CD4-positive, alpha-beta T cell treated with Interleukin-1 beta for 1 hour (primary cell): ENCODE results near the gene PDS5A.
"Not testable (repeated sequence)": the region's sequence is repeated elsewhere in the genome, so short reads cannot be mapped to it uniquely, and the experiment has no call there.

Experiments
- DNase-seq, 2 donors: peaks; one replicate each; pipeline ENCODE4 v3.0.0-alpha.2; 2020 to 2022

PDS5A gene, protein sequence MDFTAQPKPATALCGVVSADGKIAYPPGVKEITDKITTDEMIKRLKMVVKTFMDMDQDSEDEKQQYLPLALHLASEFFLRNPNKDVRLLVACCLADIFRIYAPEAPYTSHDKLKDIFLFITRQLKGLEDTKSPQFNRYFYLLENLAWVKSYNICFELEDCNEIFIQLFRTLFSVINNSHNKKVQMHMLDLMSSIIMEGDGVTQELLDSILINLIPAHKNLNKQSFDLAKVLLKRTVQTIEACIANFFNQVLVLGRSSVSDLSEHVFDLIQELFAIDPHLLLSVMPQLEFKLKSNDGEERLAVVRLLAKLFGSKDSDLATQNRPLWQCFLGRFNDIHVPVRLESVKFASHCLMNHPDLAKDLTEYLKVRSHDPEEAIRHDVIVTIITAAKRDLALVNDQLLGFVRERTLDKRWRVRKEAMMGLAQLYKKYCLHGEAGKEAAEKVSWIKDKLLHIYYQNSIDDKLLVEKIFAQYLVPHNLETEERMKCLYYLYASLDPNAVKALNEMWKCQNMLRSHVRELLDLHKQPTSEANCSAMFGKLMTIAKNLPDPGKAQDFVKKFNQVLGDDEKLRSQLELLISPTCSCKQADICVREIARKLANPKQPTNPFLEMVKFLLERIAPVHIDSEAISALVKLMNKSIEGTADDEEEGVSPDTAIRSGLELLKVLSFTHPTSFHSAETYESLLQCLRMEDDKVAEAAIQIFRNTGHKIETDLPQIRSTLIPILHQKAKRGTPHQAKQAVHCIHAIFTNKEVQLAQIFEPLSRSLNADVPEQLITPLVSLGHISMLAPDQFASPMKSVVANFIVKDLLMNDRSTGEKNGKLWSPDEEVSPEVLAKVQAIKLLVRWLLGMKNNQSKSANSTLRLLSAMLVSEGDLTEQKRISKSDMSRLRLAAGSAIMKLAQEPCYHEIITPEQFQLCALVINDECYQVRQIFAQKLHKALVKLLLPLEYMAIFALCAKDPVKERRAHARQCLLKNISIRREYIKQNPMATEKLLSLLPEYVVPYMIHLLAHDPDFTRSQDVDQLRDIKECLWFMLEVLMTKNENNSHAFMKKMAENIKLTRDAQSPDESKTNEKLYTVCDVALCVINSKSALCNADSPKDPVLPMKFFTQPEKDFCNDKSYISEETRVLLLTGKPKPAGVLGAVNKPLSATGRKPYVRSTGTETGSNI (N-terminal part only)

DNA sequence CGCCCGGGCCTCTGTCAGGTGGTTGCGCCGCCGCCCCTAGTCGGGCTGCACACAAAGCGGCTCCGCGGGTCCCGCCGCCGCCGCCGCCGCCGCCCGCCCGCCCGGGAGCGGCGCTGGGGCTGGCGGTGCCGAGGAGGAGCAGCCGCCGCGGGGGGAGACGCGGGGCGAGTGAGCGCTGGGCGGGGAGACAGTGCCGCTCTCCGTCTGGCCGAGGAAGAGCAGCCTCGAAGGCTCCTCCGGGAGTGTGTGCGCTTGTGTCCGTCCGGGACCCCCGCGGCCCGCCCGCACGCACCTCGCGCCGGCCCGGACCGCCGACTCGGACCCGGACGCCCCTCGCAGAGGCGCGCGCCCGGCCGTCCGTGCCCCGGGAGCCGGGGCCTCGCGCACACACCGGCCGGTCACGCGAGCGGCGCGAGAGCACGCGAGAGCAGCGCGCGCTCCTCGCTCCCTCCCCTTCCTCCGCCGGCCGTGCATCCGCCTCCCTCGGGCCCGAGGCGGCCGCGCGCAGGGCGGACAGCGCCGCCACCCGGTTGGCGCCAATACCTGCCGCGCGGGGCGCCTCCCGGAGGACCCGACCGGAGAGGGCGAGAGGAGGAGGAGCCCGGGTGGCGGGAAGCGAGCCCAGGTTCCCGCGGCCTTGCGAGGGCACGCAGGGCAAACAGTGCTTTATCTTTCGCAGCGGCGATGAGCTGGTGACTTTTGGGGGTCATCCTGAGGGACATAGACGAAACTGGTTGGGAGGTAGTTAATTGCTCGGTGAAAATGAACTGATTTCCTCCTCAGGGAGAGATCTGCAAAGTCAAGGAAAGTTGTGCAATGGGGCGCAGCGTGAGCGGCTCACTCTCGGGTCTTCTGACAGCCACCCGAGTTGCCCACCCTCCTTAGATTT lies at the start of gene PDS5A:
Gene PDS5A (minus strand): TSS at position 423 of the 889 bp plus-strand sequence. CDS start 1,334 bp downstream, outside the sequence.
- peak; percentile 90 to 92 for DNase-seq

DNA sequence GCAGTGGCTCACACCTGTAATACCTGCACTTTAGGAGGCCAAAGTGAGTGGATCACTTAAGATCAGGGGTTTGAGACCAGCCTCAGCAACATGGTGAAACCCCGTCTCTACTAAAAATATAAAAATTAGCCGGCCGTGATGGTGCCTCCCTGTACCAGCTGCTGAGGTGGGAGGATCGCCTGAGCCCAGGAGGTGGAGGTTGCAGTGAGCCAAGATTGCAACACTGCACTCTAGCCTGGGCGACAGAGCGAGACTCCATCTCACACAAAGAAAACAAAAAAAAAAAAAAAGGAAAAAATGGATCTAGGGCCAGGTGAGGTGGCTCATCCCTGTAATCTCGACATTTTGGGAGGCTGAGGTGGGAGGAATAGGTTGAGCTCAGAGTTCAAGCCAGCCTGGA lies 46.3 kb upstream of the PDS5A start:
- DNase-seq = not testable (repeated sequence)

DNA sequence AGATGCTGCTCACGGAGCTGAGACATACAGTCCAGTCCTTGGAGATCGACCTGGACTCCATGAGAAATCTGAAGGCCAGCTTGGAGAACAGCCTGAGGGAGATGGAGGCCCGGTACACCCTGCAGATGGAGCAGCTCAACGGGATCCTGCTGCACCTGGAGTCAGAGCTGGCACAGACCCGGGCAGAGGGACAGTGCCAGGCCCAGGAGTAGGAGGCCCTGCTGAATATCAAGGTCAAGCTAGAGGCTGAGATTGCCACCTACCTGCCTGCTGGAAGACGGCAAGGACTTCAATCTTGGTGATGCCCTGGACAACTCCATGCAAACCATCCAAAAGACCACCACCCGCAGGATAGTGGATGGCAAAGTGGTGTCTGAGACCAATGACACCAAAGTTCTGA lies 43.4 kb upstream of the PDS5A start:
- not testable (repeated sequence) for DNase-seq

DNA sequence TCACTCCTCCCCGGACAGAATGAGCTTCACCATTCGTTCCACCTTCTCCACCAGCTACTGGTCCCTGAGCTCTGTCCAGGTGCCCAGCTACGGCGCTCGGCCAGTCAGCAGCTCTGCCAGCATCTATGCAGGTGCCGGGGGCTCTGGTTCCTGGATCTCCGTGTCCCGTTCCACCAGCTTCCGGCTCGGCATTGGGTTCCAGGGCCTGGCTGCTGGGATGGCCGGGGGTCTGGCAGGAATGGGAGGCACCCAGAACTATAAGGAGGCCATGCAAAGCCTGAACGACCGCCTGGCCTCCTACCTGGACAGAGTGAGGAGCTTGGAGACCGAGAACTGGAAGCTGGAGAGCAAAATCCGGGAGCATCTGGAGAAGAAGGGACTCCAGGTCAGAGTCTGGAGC lies 42.5 kb upstream of the PDS5A start:
- no peak for DNase-seq

- DNase-seq = no peak
Observed at GRCh38 chr4:40016007-40016406, 38.3 kb upstream of the PDS5A start.

- DNase-seq = no peak
Observed at GRCh38 chr4:40003986-40004385, 26.3 kb upstream of the PDS5A start.

GRCh38 chr4:40000711-40001110 lies 23.0 kb upstream of the PDS5A start:
- DNase-seq = no peak

GRCh38 chr4:39998659-39999345 lies 21.1 kb upstream of the PDS5A start:
- DNase-seq = no peak

DNA sequence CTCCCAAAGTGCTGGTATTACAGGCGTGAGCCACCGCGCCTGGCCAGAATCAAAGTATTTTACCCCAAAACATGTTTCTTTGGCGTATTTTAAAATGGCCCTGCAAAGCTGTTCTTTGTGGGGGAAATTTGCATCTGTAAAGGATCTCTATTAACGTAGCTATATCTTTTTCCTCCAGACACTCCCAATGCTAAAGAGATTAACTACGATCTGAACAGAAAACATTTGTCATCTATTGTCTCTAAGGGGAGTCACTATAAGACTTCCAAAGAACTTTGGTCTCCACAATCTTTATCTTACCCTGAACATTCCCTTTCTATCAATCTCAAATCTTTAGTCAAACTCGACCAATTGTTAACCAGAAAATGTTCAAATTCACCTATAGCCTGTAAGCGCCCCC lies 19.1 kb upstream of the PDS5A start:
- no peak for DNase-seq

DNA sequence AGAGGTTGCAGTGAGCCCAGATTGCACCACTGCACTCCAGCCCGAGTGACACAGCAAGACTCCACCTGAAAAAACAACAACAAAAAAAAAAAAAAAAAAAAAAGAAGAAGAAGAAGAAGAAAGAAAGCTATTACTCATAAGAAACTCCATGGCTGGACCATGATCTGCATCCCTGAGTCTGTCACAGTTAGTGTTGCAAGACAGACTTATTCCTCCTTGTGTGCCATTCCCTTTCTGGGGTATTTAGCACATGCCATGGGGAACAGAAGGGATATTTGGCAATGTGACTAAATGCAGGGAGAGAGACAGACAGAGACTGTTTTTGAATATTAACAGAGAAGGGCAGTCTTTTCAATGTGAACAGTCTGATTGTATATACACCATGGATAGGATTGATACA lies 16.7 kb upstream of the PDS5A start:
- DNase-seq = no peak

GRCh38 chr4:39989381-39989780 lies 11.7 kb upstream of the PDS5A start:
- not testable (repeated sequence) for DNase-seq

GRCh38 chr4:39987485-39987884 lies 9.8 kb upstream of the PDS5A start:
- no peak for DNase-seq

- DNase-seq = no peak
Observed at GRCh38 chr4:39978904-39979303, 1.2 kb upstream of the PDS5A start.

GRCh38 chr4:39978378-39978775 lies 666 bp upstream of the PDS5A start:
- DNase-seq = no peak

- DNase-seq = no peak
Observed at GRCh38 chr4:39976945-39977488, 694 bp downstream of the PDS5A start.

GRCh38 chr4:39976141-39976944 lies 1.4 kb downstream of the PDS5A start:
- peak; percentile 74 to 80 for DNase-seq

- DNase-seq = no peak
Observed at GRCh38 chr4:39975488-39976089, 2.1 kb downstream of the PDS5A start.

DNA sequence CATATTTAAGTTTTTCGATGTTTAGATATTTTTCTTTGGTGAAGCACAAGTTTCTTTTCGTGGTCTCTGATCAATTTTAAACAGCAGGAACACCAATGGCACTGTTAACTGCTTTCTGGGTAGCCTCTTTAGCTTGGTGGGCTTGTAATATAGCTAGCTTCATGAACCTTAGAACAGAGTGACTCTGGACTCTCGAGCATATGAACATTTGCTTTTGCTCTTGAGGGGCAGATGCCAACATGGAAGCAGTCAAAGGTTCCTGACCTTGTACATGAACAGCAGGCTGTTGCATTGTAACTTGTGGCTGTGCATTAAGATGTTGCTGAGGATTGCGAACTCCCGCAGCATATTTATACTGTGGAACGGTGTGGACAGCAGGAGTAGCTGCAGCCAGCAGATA lies 4.7 kb downstream of the PDS5A start:
- not testable (repeated sequence) for DNase-seq

- no peak for DNase-seq
Observed at GRCh38 chr4:39970671-39971640, 6.8 kb downstream of the PDS5A start.
